Hepatocyte (in vitro differentiated cells): ENCODE results near the gene NKPD1. TPM values are rescaled to one million over a fixed set of nuclear protein-coding genes. Genes with fewer than 3 reads are reported as not detected.

Source experiments
- DNase-seq: peaks from one replicate; pipeline ENCODE4 v3.0.0-alpha.2; 2016; ENCODE audit warnings: low spot score
- H2AFZ ChIP-seq: fragments of 200-600 bp; sonication (generic); 2 replicates; pipeline ENCODE4 v1.6.0; 2016; ENCODE audit warnings: antibody characterized with exemption, mild to moderate bottlenecking
- H3K27ac ChIP-seq: fragments of 200-600 bp; sonication (generic); 2 replicates; pipeline ENCODE4 v1.5.1; 2016; ENCODE audit warnings: mild to moderate bottlenecking
- H3K27me3 ChIP-seq: fragments of 200-600 bp; sonication (generic); 2 replicates; pipeline ENCODE4 v1.6.1; 2016
- H3K36me3 ChIP-seq: fragments of 200-600 bp; sonication (generic); replicated peaks from 2 replicates; pipeline ENCODE4 v1.5.1; 2016; ENCODE audit warnings: low read depth; ENCODE audit not compliant: insufficient read depth
- H3K4me1 ChIP-seq: fragments of 200-600 bp; sonication (generic); 2 replicates; pipeline ENCODE4 v1.5.1; 2016; ENCODE audit warnings: mild to moderate bottlenecking, moderate library complexity; ENCODE audit not compliant: insufficient read depth
- H3K4me2 ChIP-seq: fragments of 200-600 bp; sonication (generic); 2 replicates; pipeline ENCODE4 v1.6.0; 2016
- H3K4me3 ChIP-seq: fragments of 200-600 bp; sonication (generic); 2 replicates; pipeline ENCODE4 v1.5.1; 2016; ENCODE audit warnings: mild to moderate bottlenecking
- H3K79me2 ChIP-seq: fragments of 200-600 bp; sonication (generic); 2 replicates; pipeline ENCODE4 v1.6.0; 2017; ENCODE audit warnings: mild to moderate bottlenecking
- H3K9me2 ChIP-seq: fragments of 200-600 bp; sonication (generic); replicated peaks from 2 replicates; pipeline ENCODE4 v1.6.0; 2017; ENCODE audit warnings: mild to moderate bottlenecking; ENCODE audit not compliant: insufficient read depth
- H3K9me3 ChIP-seq: fragments of 200-600 bp; sonication (generic); 2 replicates; pipeline ENCODE4 v1.5.1; 2016; ENCODE audit warnings: low read depth, mild to moderate bottlenecking
- H4K20me1 ChIP-seq: fragments of 200-600 bp; sonication (generic); 2 replicates; pipeline ENCODE4 v1.6.0; 2016; ENCODE audit warnings: mild to moderate bottlenecking; ENCODE audit not compliant: insufficient read depth, poor library complexity, severe bottlenecking
- CTCF ChIP-seq: fragments of 200-600 bp; sonication (generic); IDR thresholded peaks from 2 replicates; pipeline ENCODE4 v1.5.1; 2016; ENCODE audit warnings: antibody characterized with exemption, mild to moderate bottlenecking; ENCODE audit not compliant: poor library complexity
- EZH2 ChIP-seq: fragments of 200-600 bp; sonication (generic); IDR thresholded peaks from 2 replicates; pipeline ENCODE4 v1.6.1; 2016; ENCODE audit warnings: antibody characterized with exemption, mild to moderate bottlenecking, borderline replicate concordance
- EZH2phosphoT487 ChIP-seq: fragments of 200-600 bp; sonication (generic); IDR thresholded peaks from one replicate; pipeline ENCODE4 v1.6.1; 2018; ENCODE audit warnings: antibody characterized with exemption, mild to moderate bottlenecking, low read depth, moderate library complexity; ENCODE audit not compliant: unreplicated experiment, severe bottlenecking
- WGBS: methylation state at CpG from one replicate; pipeline ENCODE4 v1.1.6; 2016; ENCODE audit warnings: low lambda C conversion rate; ENCODE audit errors: missing lambda C conversion rate; 5-methylcytosine and 5-hydroxymethylcytosine counted together
- polyA plus RNA-seq: library from polyadenylated mRNA; unstranded; fragments of >200 nt; fragmentation: Nextera tagmentation; extraction: Ambion mirVana; gene quantifications from 2 replicates; pipeline ENCODE4 v1.2.1, GENCODE V29; 2016
- total RNA-seq: library from RNA; depleted of rRNA; stranded (reverse); fragments of >200 nt; gene quantifications from 2 replicates; pipeline ENCODE4 v1.2.3, GENCODE V29; 2014

Gene NKPD1
- total and polyA plus RNA-seq, 2 experiments from 2014 or later = 0.27 to 0.50 TPM

- H3K4me1 ChIP-seq = peaks cover 3% of the 10 kb centered on the region
- no peak overlapping the region for H3K4me2 ChIP-seq
- H3K79me2 ChIP-seq = peaks cover 32% of the 10 kb centered on the region
- no peaks in the 10 kb centered on the region for H3K27me3 ChIP-seq
- no peaks in the 10 kb centered on the region for H4K20me1 ChIP-seq
- no peak for TF ChIP-seq CTCF
- no peak for TF ChIP-seq EZH2
- no peaks in the 10 kb centered on the region for H3K36me3 ChIP-seq
- no peaks in the 10 kb centered on the region for H3K9me3 ChIP-seq
- no peak overlapping the region for H3K4me3 ChIP-seq
- no peak overlapping the region for H3K27ac ChIP-seq
- 93% methylated on average over 5 of the region's 5 CpGs for WGBS
- H2AFZ ChIP-seq = no peak overlapping the region
- no peaks in the 10 kb centered on the region for H3K9me2 ChIP-seq
- DNase-seq = no peak
These were observed 23.3 kb upstream of the NKPD1 start for GRCh38 chr19:45184115-45184514.

- Histone ChIP-seq H4K20me1 (no peaks in the 10 kb centered on the region), H3K27ac (no peak overlapping the region), H3K27me3 (no peaks in the 10 kb centered on the region), H3K4me2 (no peak overlapping the region), H3K9me3 (no peaks in the 10 kb centered on the region), H3K36me3 (no peaks in the 10 kb centered on the region), H2AFZ (no peak overlapping the region), H3K9me2 (no peaks in the 10 kb centered on the region), H3K79me2 (peaks cover 32% of the 10 kb centered on the region), H3K4me1 (peaks cover 3% of the 10 kb centered on the region), H3K4me3 (no peak overlapping the region)
- TF ChIP-seq EZH2 (no peak), EZH2phosphoT487 (no peak), CTCF (no peak)
- WGBS = 95% methylated on average over 4 of the region's 4 CpGs
- DNase-seq = no peak
These were observed 22.0 kb upstream of the NKPD1 start for GRCh38 chr19:45182758-45183157.

GRCh38 chr19:45180936-45181335, 20.2 kb upstream of the NKPD1 start:
- no peak overlapping the region for H2AFZ ChIP-seq
- peaks cover 45% of the 10 kb centered on the region for H3K79me2 ChIP-seq
- H3K4me2 ChIP-seq = peak overlapping the region; percentile 95
- DNase-seq = no peak
- H3K4me1 ChIP-seq = peaks cover 10% of the 10 kb centered on the region
- H3K9me2 ChIP-seq = no peaks in the 10 kb centered on the region
- no peaks in the 10 kb centered on the region for H3K27me3 ChIP-seq
- H3K4me3 ChIP-seq = no peak overlapping the region
- no peaks in the 10 kb centered on the region for H3K36me3 ChIP-seq
- H3K27ac ChIP-seq = no peak overlapping the region
- H3K9me3 ChIP-seq = no peaks in the 10 kb centered on the region
- H4K20me1 ChIP-seq = no peaks in the 10 kb centered on the region
- WGBS = 88% methylated on average over 7 of the region's 7 CpGs
- TF ChIP-seq CTCF (no peak), EZH2phosphoT487 (no peak), EZH2 (no peak)

GRCh38 chr19:45179892-45180370, 19.1 kb upstream of the NKPD1 start:
- Histone ChIP-seq H3K9me3 (no peaks in the 10 kb centered on the region), H3K9me2 (no peaks in the 10 kb centered on the region), H3K27me3 (no peaks in the 10 kb centered on the region), H3K79me2 (peaks cover 45% of the 10 kb centered on the region), H2AFZ (no peak overlapping the region), H3K4me1 (peaks cover 10% of the 10 kb centered on the region), H3K4me3 (peak overlapping the region; percentile 30), H4K20me1 (no peaks in the 10 kb centered on the region), H3K36me3 (no peaks in the 10 kb centered on the region), H3K27ac (peak overlapping the region; percentile 79), H3K4me2 (peak overlapping the region; percentile 95)
- TF ChIP-seq EZH2 (no peak), EZH2phosphoT487 (no peak), CTCF (no peak)
- 49% methylated on average over 7 of the region's 9 CpGs for whole genome bisulfite sequencing
- DNase-seq = no peak
